Astrocyte (in vitro differentiated cells and primary cell): ENCODE measurements around the gene GJB4. TPM values are rescaled to one million over a fixed set of nuclear protein-coding genes. Genes with fewer than 3 reads are reported as not detected.
A peak's percentile ranks its signal among the peaks of the same experiment; 100 is the strongest.

ENCODE experiments used
- DNase-seq: peaks from one replicate; pipeline ENCODE4 v3.0.0-alpha.2; 2010; ENCODE audit warnings: low read depth
- FAIRE-seq: peaks from 2 replicates; lab custom pipeline; 2011; peaks lifted over from hg19 to GRCh38; lab: Jason Lieb, UNC
- H2AFZ ChIP-seq: 2 replicates; pipeline ENCODE4 v1.6.0; 2012; ENCODE audit warnings: low read depth, low read length, inconsistent platforms
- H3K27ac ChIP-seq: 2 replicates; pipeline ENCODE4 v1.5.1; 2011; ENCODE audit warnings: low read depth, low read length, inconsistent platforms
- H3K27me3 ChIP-seq: 2 replicates; pipeline ENCODE4 v1.6.0; 2011; ENCODE audit warnings: low read length, inconsistent platforms; ENCODE audit not compliant: insufficient read depth
- H3K36me3 ChIP-seq: 2 replicates; pipeline ENCODE4 v1.5.1; 2011; ENCODE audit warnings: low read length, inconsistent platforms; ENCODE audit not compliant: insufficient read depth
- H3K4me1 ChIP-seq: 2 replicates; pipeline ENCODE4 v1.5.1; 2011; ENCODE audit warnings: low read length, inconsistent platforms; ENCODE audit not compliant: insufficient read depth
- H3K4me2 ChIP-seq: 2 replicates; pipeline ENCODE4 v1.6.0; 2012; ENCODE audit warnings: low read length, inconsistent platforms
- H3K4me3 ChIP-seq: 2 replicates; pipeline ENCODE4 v1.5.1; 2011; ENCODE audit warnings: low read depth, mild to moderate bottlenecking, low read length, inconsistent platforms; ENCODE audit not compliant: insufficient read depth
- H3K79me2 ChIP-seq: 2 replicates; pipeline ENCODE4 v1.6.0; 2012; ENCODE audit warnings: mild to moderate bottlenecking, low read length, inconsistent platforms; ENCODE audit not compliant: insufficient read depth
- H3K9ac ChIP-seq: 2 replicates; pipeline ENCODE4 v1.6.0; 2012; ENCODE audit warnings: mild to moderate bottlenecking, low read length, inconsistent platforms
- H3K9me3 ChIP-seq: 2 replicates; pipeline ENCODE4 v1.5.1; 2012; ENCODE audit warnings: low read depth, mild to moderate bottlenecking, low read length, inconsistent platforms; ENCODE audit not compliant: insufficient read depth
- H4K20me1 ChIP-seq: 2 replicates; pipeline ENCODE4 v1.6.0; 2012; ENCODE audit warnings: low read length, inconsistent platforms; ENCODE audit not compliant: insufficient read depth
- H3K27ac Mint-ChIP-seq: one replicate; pipeline ENCODE4 v1.8.0; 2021; ENCODE audit warnings: mild to moderate bottlenecking, mixed read lengths; ENCODE audit not compliant: unreplicated experiment
- H3K27me3 Mint-ChIP-seq: one replicate; pipeline ENCODE4 v1.8.0; 2021; ENCODE audit warnings: low read depth, mixed read lengths; ENCODE audit not compliant: unreplicated experiment
- H3K36me3 Mint-ChIP-seq: one replicate; pipeline ENCODE4 v1.8.0; 2021; ENCODE audit warnings: low read depth, mixed read lengths; ENCODE audit not compliant: unreplicated experiment
- H3K4me1 Mint-ChIP-seq: one replicate; pipeline ENCODE4 v1.8.0; 2021; ENCODE audit warnings: low read depth, mixed read lengths; ENCODE audit not compliant: unreplicated experiment
- H3K4me3 Mint-ChIP-seq: one replicate; pipeline ENCODE4 v1.8.0; 2021; ENCODE audit warnings: mild to moderate bottlenecking, moderate library complexity, mixed read lengths; ENCODE audit not compliant: unreplicated experiment
- H3K9me3 Mint-ChIP-seq: one replicate; pipeline ENCODE4 v1.8.0; 2021; ENCODE audit warnings: mild to moderate bottlenecking, mixed read lengths; ENCODE audit not compliant: unreplicated experiment
- CTCF ChIP-seq: IDR thresholded peaks from 2 replicates; pipeline ENCODE4 v1.5.1; 2011; ENCODE audit warnings: low read depth, mild to moderate bottlenecking, inconsistent platforms, low read length, moderate library complexity; ENCODE audit not compliant: insufficient read depth
- EZH2 ChIP-seq: IDR thresholded peaks from 2 replicates; pipeline ENCODE4 v1.6.1; 2012; ENCODE audit warnings: mild to moderate bottlenecking, low read length, inconsistent platforms; ENCODE audit not compliant: insufficient read depth
- total RNA-seq: library from RNA; stranded (reverse); gene quantifications from 2 replicates; pipeline ENCODE4 v1.2.1, GENCODE V29; 2021

GJB4 gene
- total RNA-seq, 1 donor from 2014 or later = not detected

GRCh38 chr1:34739613-34740012 lies 19.9 kb upstream of the GJB4 start:
- Mint-ChIP-seq H3K36me3 (no peaks in the 10 kb centered on the region), H3K27ac (no peak overlapping the region), H3K4me3 (no peak overlapping the region), H3K9me3 (no peaks in the 10 kb centered on the region), H3K27me3 (peaks cover 46% of the 10 kb centered on the region), H3K4me1 (no peaks in the 10 kb centered on the region)
- no peak overlapping the region for H3K4me3 ChIP-seq
- H2AFZ ChIP-seq = no peak overlapping the region
- no peaks in the 10 kb centered on the region for H3K4me1 ChIP-seq
- no peak overlapping the region for H3K27ac ChIP-seq
- no peaks in the 10 kb centered on the region for H3K79me2 ChIP-seq
- H3K36me3 ChIP-seq = no peaks in the 10 kb centered on the region
- H3K9ac ChIP-seq = no peak overlapping the region
- H4K20me1 ChIP-seq = peaks cover 3% of the 10 kb centered on the region
- H3K4me2 ChIP-seq = no peak overlapping the region
- no peak for DNase-seq
- H3K27me3 ChIP-seq = peaks cover 7% of the 10 kb centered on the region
- FAIRE-seq = no peak
- no peaks in the 10 kb centered on the region for H3K9me3 ChIP-seq
- TF ChIP-seq EZH2 (no peak), CTCF (no peak)

- Histone ChIP-seq H3K9ac (no peak overlapping the region), H3K4me2 (peak overlapping the region; percentile 5), H3K4me3 (no peak overlapping the region), H3K27me3 (peaks cover 7% of the 10 kb centered on the region), H3K36me3 (no peaks in the 10 kb centered on the region), H3K9me3 (no peaks in the 10 kb centered on the region), H3K79me2 (no peaks in the 10 kb centered on the region), H3K4me1 (no peaks in the 10 kb centered on the region), H3K27ac (no peak overlapping the region), H4K20me1 (peaks cover 3% of the 10 kb centered on the region), H2AFZ (no peak overlapping the region)
- H3K27ac Mint-ChIP-seq = no peak overlapping the region
- TF ChIP-seq CTCF (no peak), EZH2 (no peak)
- H3K9me3 Mint-ChIP-seq = no peaks in the 10 kb centered on the region
- H3K4me1 Mint-ChIP-seq = no peaks in the 10 kb centered on the region
- no peak overlapping the region for H3K4me3 Mint-ChIP-seq
- H3K27me3 Mint-ChIP-seq = peaks cover 51% of the 10 kb centered on the region
- no peaks in the 10 kb centered on the region for H3K36me3 Mint-ChIP-seq
- DNase-seq = no peak
- no peak for FAIRE-seq
These were observed 19.2 kb upstream of the GJB4 start for GRCh38 chr1:34740161-34740868.

GRCh38 chr1:34742667-34743270 lies 16.8 kb upstream of the GJB4 start:
- H3K4me1 Mint-ChIP-seq = no peaks in the 10 kb centered on the region
- Histone ChIP-seq H3K79me2 (no peaks in the 10 kb centered on the region), H3K27ac (no peak overlapping the region), H3K4me1 (no peaks in the 10 kb centered on the region), H3K4me3 (no peak overlapping the region), H3K9me3 (no peaks in the 10 kb centered on the region), H4K20me1 (peaks cover 3% of the 10 kb centered on the region), H3K4me2 (no peak overlapping the region), H2AFZ (peak overlapping the region; percentile 5), H3K9ac (no peak overlapping the region), H3K27me3 (peaks cover 6% of the 10 kb centered on the region), H3K36me3 (no peaks in the 10 kb centered on the region)
- no peaks in the 10 kb centered on the region for H3K9me3 Mint-ChIP-seq
- H3K27me3 Mint-ChIP-seq = peaks cover 51% of the 10 kb centered on the region
- TF ChIP-seq EZH2 (no peak), CTCF (peak; percentile 73)
- no peak overlapping the region for H3K27ac Mint-ChIP-seq
- no peak overlapping the region for H3K4me3 Mint-ChIP-seq
- FAIRE-seq (no peak), DNase-seq (no peak)
- no peaks in the 10 kb centered on the region for H3K36me3 Mint-ChIP-seq
